MCF 10A (cell line): Measurements from ENCODE around the gene TRIM40. TPM values are rescaled to one million over a fixed set of nuclear protein-coding genes. Genes with fewer than 3 reads are reported as not detected.

Experiments used
- BruUV-seq: library from RNA; stranded (reverse); fragments of 400-500 nt; replicated peaks from 2 replicates; lab custom pipeline; 2021; lab: Mats Ljungman, UMichigan
- CTCF ChIA-PET: fragments of 300-600 bp; sonication (Branson Sonifier 250); formaldehyde crosslinking; extraction: SDS; loops from one replicate; lab custom pipeline; 2021; ENCODE audit warnings: antibody characterized with exemption, inconsistent platforms; lab: Yijun Ruan, JAX
- POLR2A ChIA-PET: fragments of 300-600, 350-650 bp; sonication (Branson Sonifier 250); formaldehyde crosslinking; extraction: SDS; loops from one replicate; lab custom pipeline; 2020; ENCODE audit warnings: antibody characterized with exemption, inconsistent platforms; lab: Yijun Ruan, JAX
- DNase-seq: peaks from one replicate; pipeline ENCODE4 v3.0.0-alpha.2; 2018; ENCODE audit not compliant: unreplicated experiment
- H3K27ac Mint-ChIP-seq: one replicate; pipeline ENCODE4 v1.8.0; 2022; ENCODE audit warnings: mild to moderate bottlenecking, low read depth, mixed read lengths; ENCODE audit not compliant: unreplicated experiment
- H3K27me3 Mint-ChIP-seq: one replicate; pipeline ENCODE4 v1.8.0; 2022; ENCODE audit warnings: mixed read lengths; ENCODE audit not compliant: insufficient read depth, unreplicated experiment
- H3K36me3 Mint-ChIP-seq: one replicate; pipeline ENCODE4 v1.8.0; 2022; ENCODE audit warnings: mild to moderate bottlenecking, moderate library complexity, mixed read lengths; ENCODE audit not compliant: insufficient read depth, unreplicated experiment
- H3K4me1 Mint-ChIP-seq: one replicate; pipeline ENCODE4 v1.8.0; 2022; ENCODE audit warnings: mixed read lengths; ENCODE audit not compliant: insufficient read depth, unreplicated experiment
- H3K4me3 Mint-ChIP-seq: one replicate; pipeline ENCODE4 v1.8.0; 2022; ENCODE audit warnings: mild to moderate bottlenecking, moderate library complexity, mixed read lengths; ENCODE audit not compliant: unreplicated experiment
- H3K9me3 Mint-ChIP-seq: one replicate; pipeline ENCODE4 v1.8.0; 2022; ENCODE audit warnings: mixed read lengths; ENCODE audit not compliant: unreplicated experiment
- intact Hi-C: fragments of 100-400 bp; cut with micrococcal nuclease; formaldehyde crosslinking; loops from 2 replicates; pipeline ENCODE4 v1.14.1; 2022
- total RNA-seq: library from RNA; stranded (reverse); gene quantifications from 2 replicates; pipeline ENCODE4 v1.2.3, GENCODE V29; 2022
- TF ChIP-seq, protein P1 (sequence below): fragments of 200-600 bp; IDR thresholded peaks from one replicate; pipeline ENCODE4 v1.8.0; 2022; ENCODE audit warnings: antibody characterized with exemption, mild to moderate bottlenecking; ENCODE audit not compliant: unreplicated experiment

TRIM40 gene
- total RNA-seq, 1 experiment from 2014 or later: not detected

DNA sequence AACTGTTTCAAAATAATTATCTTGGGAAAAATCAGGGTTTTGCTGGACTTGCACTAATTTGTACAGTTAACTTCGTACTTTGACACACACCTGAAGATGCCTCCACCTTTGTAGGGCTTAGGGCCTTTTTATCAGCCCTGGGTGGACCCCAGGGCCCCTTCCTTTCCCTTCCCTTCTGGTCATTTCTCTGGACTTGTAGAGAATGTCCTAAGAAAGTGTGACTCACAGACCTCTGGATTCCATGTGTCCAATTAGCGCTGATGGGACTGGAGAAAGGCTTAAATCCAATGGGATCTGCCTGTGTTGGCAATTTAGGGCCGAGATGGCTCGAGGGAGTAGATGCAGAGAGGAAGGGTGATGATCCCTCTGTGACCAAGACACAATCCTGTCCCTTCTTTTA is 36.7 kb downstream of the TRIM40 start:
- Mint-ChIP-seq H3K9me3 (no peaks in the 10 kb centered on the region), H3K27ac (no peak overlapping the region), H3K36me3 (no peaks in the 10 kb centered on the region), H3K4me3 (no peak overlapping the region), H3K27me3 (peaks cover 41% of the 10 kb centered on the region), H3K4me1 (no peaks in the 10 kb centered on the region)
- ChIA-PET POLR2A (no interaction called here), CTCF (no interaction called here)
- no TSS peak for BruUV-seq
- TF ChIP-seq, protein P1, sequence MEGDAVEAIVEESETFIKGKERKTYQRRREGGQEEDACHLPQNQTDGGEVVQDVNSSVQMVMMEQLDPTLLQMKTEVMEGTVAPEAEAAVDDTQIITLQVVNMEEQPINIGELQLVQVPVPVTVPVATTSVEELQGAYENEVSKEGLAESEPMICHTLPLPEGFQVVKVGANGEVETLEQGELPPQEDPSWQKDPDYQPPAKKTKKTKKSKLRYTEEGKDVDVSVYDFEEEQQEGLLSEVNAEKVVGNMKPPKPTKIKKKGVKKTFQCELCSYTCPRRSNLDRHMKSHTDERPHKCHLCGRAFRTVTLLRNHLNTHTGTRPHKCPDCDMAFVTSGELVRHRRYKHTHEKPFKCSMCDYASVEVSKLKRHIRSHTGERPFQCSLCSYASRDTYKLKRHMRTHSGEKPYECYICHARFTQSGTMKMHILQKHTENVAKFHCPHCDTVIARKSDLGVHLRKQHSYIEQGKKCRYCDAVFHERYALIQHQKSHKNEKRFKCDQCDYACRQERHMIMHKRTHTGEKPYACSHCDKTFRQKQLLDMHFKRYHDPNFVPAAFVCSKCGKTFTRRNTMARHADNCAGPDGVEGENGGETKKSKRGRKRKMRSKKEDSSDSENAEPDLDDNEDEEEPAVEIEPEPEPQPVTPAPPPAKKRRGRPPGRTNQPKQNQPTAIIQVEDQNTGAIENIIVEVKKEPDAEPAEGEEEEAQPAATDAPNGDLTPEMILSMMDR: no peak
- intact Hi-C loops: no loop called here
- no peak for DNase-seq

DNA sequence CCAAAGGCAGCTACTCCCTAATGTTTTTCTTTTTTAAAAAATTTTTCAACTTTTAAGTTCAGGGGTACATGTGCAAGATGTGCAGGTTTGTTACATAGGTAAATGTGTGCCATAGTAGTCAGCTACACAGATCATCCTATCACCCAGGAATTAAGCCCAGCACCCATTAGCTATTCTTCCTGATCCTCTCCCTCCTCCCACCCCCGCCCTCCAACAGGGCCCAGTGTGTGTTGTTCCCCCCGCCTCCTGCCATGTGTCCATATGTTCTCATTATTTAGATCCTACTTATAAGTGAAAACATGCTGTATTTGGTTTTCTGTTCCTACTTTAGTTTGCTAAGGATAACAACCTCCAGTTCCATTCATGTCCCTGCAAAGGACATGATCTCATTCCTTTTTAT is 39.8 kb downstream of the TRIM40 start:
- Mint-ChIP-seq H3K4me3 (no peak overlapping the region), H3K27ac (no peak overlapping the region), H3K9me3 (peaks cover 8% of the 10 kb centered on the region), H3K4me1 (no peaks in the 10 kb centered on the region), H3K27me3 (peaks cover 60% of the 10 kb centered on the region), H3K36me3 (no peaks in the 10 kb centered on the region)
- ChIA-PET POLR2A (no interaction called here), CTCF (interaction anchor here (0.8 to 1.0 kb wide), 3 partner anchors 11 to 44 kb away, joined by 3 to 4 read pairs (median 3); no protein-coding TSS in a partner anchor)
- no peak for DNase-seq
- intact Hi-C loops: no loop called here
- TF ChIP-seq, protein P1: no peak
- no TSS peak for BruUV-seq

DNA sequence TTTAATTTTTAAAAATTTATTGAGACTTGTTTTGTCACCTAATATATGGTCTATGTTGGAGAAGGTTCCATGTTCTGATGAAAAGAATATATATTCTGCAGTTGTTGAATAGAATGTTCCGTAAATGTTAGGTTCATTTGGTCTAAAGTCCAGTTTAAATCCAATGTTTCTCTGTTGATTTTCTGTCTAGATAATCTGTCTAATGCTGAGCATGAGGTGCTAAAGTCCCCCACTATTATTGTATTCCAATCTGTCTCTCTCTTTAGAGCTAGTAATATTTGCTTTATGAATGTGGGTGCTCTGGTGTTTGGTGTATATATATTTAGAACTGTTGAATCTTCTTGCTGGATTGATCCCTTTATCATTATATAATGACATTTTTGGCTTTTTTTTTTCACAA is 42.9 kb downstream of the TRIM40 start:
- peaks cover 8% of the 10 kb centered on the region for H3K9me3 Mint-ChIP-seq
- no peaks in the 10 kb centered on the region for H3K36me3 Mint-ChIP-seq
- ChIA-PET POLR2A (no interaction called here), CTCF (no interaction called here)
- H3K27me3 Mint-ChIP-seq: peaks cover 56% of the 10 kb centered on the region
- BruUV-seq: no TSS peak
- no peak overlapping the region for H3K4me3 Mint-ChIP-seq
- no peak overlapping the region for H3K27ac Mint-ChIP-seq
- no peaks in the 10 kb centered on the region for H3K4me1 Mint-ChIP-seq
- intact Hi-C loops: no loop called here
- no peak for DNase-seq
- TF ChIP-seq, protein P1: no peak

DNA sequence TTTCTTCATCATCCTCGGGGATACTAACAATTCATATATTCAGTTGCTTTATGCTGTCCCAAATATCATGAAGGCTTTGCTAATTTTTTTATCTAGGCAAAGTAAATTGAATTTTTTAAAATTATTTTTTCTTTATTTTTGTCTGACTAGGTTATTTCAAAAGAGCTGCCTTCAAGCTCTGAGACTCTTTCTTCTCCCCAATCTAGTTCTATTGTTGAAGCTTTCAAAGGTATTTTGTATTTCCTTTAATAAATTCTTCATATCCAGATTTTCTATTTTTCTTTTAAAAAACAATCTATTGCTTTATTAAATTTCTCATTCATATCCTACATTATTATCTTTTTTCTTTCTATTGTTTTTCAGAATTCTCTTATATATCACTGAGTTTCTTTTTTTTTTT is 44.2 kb downstream of the TRIM40 start:
- H3K27me3 Mint-ChIP-seq: peaks cover 50% of the 10 kb centered on the region
- no TSS peak for BruUV-seq
- no peak overlapping the region for H3K4me3 Mint-ChIP-seq
- CTCF ChIA-PET: no interaction called here
- TF ChIP-seq, protein P1: no peak
- peaks cover 10% of the 10 kb centered on the region for H3K36me3 Mint-ChIP-seq
- DNase-seq: no peak
- no peak overlapping the region for H3K27ac Mint-ChIP-seq
- intact Hi-C loops: no loop called here
- POLR2A ChIA-PET: no interaction called here
- H3K4me1 Mint-ChIP-seq: no peaks in the 10 kb centered on the region
- H3K9me3 Mint-ChIP-seq: peaks cover 8% of the 10 kb centered on the region
